ENCODE results near the gene LMAN2. TPM values are rescaled to one million over a fixed set of nuclear protein-coding genes. Genes with fewer than 3 reads are reported as not detected.

LMAN2 gene
- total RNA-seq, 1 donor from 2014 or later, result 166 TPM

GRCh38 chr5:177390363-177391300, 39.2 kb upstream of the LMAN2 start:
- Histone ChIP-seq H3K4me3 (no peak overlapping the region), H3K4me1 (peaks cover 37% of the 10 kb centered on the region)
- intact Hi-C loops (cut with DNase I), result loop anchor here (2.0 kb wide), 2 partner anchors 64 to 110 kb away; no protein-coding TSS in a partner anchor

GRCh38 chr5:177389241-177390169, 38.0 kb upstream of the LMAN2 start:
- no peaks in the 10 kb centered on the region for H3K9me3 ChIP-seq
- TF ChIP-seq, protein P1, sequence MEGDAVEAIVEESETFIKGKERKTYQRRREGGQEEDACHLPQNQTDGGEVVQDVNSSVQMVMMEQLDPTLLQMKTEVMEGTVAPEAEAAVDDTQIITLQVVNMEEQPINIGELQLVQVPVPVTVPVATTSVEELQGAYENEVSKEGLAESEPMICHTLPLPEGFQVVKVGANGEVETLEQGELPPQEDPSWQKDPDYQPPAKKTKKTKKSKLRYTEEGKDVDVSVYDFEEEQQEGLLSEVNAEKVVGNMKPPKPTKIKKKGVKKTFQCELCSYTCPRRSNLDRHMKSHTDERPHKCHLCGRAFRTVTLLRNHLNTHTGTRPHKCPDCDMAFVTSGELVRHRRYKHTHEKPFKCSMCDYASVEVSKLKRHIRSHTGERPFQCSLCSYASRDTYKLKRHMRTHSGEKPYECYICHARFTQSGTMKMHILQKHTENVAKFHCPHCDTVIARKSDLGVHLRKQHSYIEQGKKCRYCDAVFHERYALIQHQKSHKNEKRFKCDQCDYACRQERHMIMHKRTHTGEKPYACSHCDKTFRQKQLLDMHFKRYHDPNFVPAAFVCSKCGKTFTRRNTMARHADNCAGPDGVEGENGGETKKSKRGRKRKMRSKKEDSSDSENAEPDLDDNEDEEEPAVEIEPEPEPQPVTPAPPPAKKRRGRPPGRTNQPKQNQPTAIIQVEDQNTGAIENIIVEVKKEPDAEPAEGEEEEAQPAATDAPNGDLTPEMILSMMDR (IDR thresholded peaks at IDR 0.05), result no peak
- TF ChIP-seq POLR2A (IDR thresholded peaks at IDR 0.05) (no peak), POLR2AphosphoS5 (IDR thresholded peaks at IDR 0.05; ENCODE audit: insufficient read depth in 1 of 2, low read depth in 1 of 2) (peak; percentile 46 to 47)
- H3K4me1 ChIP-seq, result peaks cover 46% of the 10 kb centered on the region
- H3K4me3 ChIP-seq, result no peak overlapping the region
- H3K27me3 ChIP-seq, result no peaks in the 10 kb centered on the region
- DNase-seq (ENCODE audit: extremely low spot score in 2 of 2), result no peak
- intact Hi-C loops (cut with DNase I), result loop anchor here (2.0 kb wide), 2 partner anchors 65 to 111 kb away; no protein-coding TSS in a partner anchor
- peak overlapping the region; percentile 37 for H3K27ac ChIP-seq
- H3K36me3 ChIP-seq, result no peaks in the 10 kb centered on the region

More at GRCh38 chr5:177390363-177391300, 39.2 kb upstream of the LMAN2 start:
- Histone ChIP-seq H3K36me3 (no peaks in the 10 kb centered on the region), H3K27me3 (no peaks in the 10 kb centered on the region), H3K27ac (peak overlapping the region; percentile 37), H3K9me3 (no peaks in the 10 kb centered on the region)
- no peak for TF ChIP-seq POLR2A (IDR thresholded peaks at IDR 0.05)
- TF ChIP-seq, protein P1 (IDR thresholded peaks at IDR 0.05), result peak; percentile 87 to 96 (median 92)
- TF ChIP-seq POLR2AphosphoS5 (IDR thresholded peaks at IDR 0.05; ENCODE audit: insufficient read depth in 1 of 2, low read depth in 1 of 2), result peak in 1 of 2 donors; percentile 33
- DNase-seq (ENCODE audit: extremely low spot score in 2 of 2), result no peak

GRCh38 chr5:177388521-177389052, 37.1 kb upstream of the LMAN2 start:
- DNase-seq (ENCODE audit: extremely low spot score in 2 of 2), result no peak
- Histone ChIP-seq H3K4me3 (no peak overlapping the region), H3K9me3 (no peaks in the 10 kb centered on the region), H3K36me3 (no peaks in the 10 kb centered on the region), H3K27ac (peak overlapping the region; percentile 37), H3K27me3 (no peaks in the 10 kb centered on the region), H3K4me1 (peaks cover 46% of the 10 kb centered on the region)
- intact Hi-C loops (cut with DNase I), result no loop called here
- TF ChIP-seq, protein P1 (IDR thresholded peaks at IDR 0.05), result no peak
- TF ChIP-seq POLR2A (IDR thresholded peaks at IDR 0.05) (no peak), POLR2AphosphoS5 (IDR thresholded peaks at IDR 0.05; ENCODE audit: insufficient read depth in 1 of 2, low read depth in 1 of 2) (no peak)

- intact Hi-C loops (cut with DNase I), result no loop called here
Observed at GRCh38 chr5:177387405-177387804, 35.9 kb upstream of the LMAN2 start.

More at GRCh38 chr5:177387405-177387804, 35.9 kb upstream of the LMAN2 start:
- Histone ChIP-seq H3K36me3 (no peaks in the 10 kb centered on the region), H3K27me3 (no peaks in the 10 kb centered on the region), H3K27ac (no peak overlapping the region), H3K4me3 (no peak overlapping the region), H3K9me3 (no peaks in the 10 kb centered on the region), H3K4me1 (peaks cover 46% of the 10 kb centered on the region)
- DNase-seq (ENCODE audit: extremely low spot score in 2 of 2), result no peak
- TF ChIP-seq POLR2A (IDR thresholded peaks at IDR 0.05), result no peak
- TF ChIP-seq, protein P1 (IDR thresholded peaks at IDR 0.05), result no peak
- no peak for TF ChIP-seq POLR2AphosphoS5 (IDR thresholded peaks at IDR 0.05; ENCODE audit: insufficient read depth in 1 of 2, low read depth in 1 of 2)
